ENCODE data around the gene NID1. TPM values are rescaled to one million over a fixed set of nuclear protein-coding genes. Genes with fewer than 3 reads are reported as not detected.
"Not testable (repeated sequence)": the region's sequence is repeated elsewhere in the genome, so short reads cannot be mapped to it uniquely, and the experiment has no call there.

NID1 gene
- total and polyA plus RNA-seq, 2 experiments from 2014 or later, result 77.7 to 82.0 TPM

DNA sequence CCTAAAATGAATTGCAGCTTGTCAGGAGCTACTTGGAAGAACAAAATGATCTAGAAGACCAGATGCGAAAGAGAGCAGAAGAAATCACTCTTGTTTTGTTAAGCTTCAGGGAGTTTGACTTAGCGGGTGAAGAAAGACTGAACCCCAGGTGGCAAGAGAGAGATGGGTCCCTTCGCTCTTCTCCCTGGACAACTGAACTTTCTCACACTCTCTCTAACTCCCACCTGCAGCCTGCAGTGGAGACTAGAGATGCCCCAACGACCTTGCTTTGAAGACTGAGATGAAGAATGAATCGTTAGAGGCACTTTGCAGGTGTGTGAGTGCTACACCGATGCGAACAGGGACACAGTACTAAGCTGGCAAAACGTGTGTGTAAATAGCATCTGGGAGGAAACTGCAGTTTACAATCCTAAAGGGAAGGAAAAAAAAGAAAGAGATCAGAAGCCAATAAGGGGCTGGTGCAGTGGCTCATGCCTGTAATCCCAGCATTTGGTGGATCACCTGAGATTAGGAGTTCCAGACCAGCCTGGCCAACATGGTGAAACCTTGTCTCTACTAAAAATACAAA lies 133.6 kb downstream of the NID1 start:
- Histone ChIP-seq H2AFZ (no peak overlapping the region), H3K27me3 (replicated peaks; ENCODE audit: insufficient read depth) (no peaks in the 10 kb centered on the region), H3K4me3 (no peak overlapping the region), H3K9me3 (ENCODE audit: low read depth) (no peaks in the 10 kb centered on the region), H3K9ac (no peak overlapping the region), H3K27ac (no peak overlapping the region), H3K79me2 (ENCODE audit: insufficient read depth) (no peaks in the 10 kb centered on the region), H3K9me2 (ENCODE audit: insufficient read depth) (no peaks in the 10 kb centered on the region), H3K4me2 (ENCODE audit: unreplicated experiment) (no peak overlapping the region), H3F3A (ENCODE audit: insufficient read depth) (0 out of 2 replicates have a peak, but pooled peaks cover 4% of the 10 kb centered on the region), H3K36me3 (ENCODE audit: low read depth) (no peaks in the 10 kb centered on the region), H4K20me1 (ENCODE audit: insufficient read depth) (no peaks in the 10 kb centered on the region), H3K4me1 (ENCODE audit: insufficient read depth) (no peaks in the 10 kb centered on the region)
- DNase-seq, result no peak
- TF ChIP-seq EZH2 (IDR thresholded peaks at IDR 0.05; ENCODE audit: insufficient read depth, poor library complexity, severe bottlenecking), result no peak
- TF ChIP-seq EZH2phosphoT487 (IDR thresholded peaks at IDR 0.05; ENCODE audit: insufficient read depth, low read depth), result no peak
- in situ Hi-C loops (cut with MboI), result no loop called here
- 66 to 69% methylated on average over 8 of the region's 8 CpGs for WGBS, 2 experiments (ENCODE audit: low coverage in 1 of 2, low lambda C conversion rate in 2 of 2, missing lambda C conversion rate in 2 of 2)

DNA sequence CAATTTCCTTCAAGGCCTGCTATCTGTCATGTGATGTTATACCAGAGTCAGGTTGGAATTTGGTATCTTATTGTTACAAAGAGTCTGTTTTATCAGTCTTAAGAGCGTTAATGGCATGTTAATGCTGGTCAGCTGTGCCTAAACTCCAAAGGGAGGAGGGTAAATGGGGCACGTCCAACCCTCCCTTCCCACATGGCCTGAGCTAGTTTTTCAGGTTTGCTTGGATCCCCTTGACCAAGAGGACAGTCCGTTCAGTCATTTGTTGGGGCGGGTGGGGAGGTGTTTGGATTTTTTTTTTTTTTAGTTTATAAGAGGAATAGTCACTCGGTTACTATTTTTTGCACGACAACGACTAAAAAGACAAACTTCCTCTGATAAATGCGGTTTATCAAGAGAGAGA lies 134.3 kb downstream of the NID1 start:
- H3K4me3 ChIP-seq, result no peak overlapping the region
- H3K27ac ChIP-seq, result no peak overlapping the region
- no peak overlapping the region for H3K4me2 ChIP-seq (ENCODE audit: unreplicated experiment)
- H3K79me2 ChIP-seq (ENCODE audit: insufficient read depth), result no peaks in the 10 kb centered on the region
- 0 out of 2 replicates have a peak, but pooled peaks cover 4% of the 10 kb centered on the region for H3F3A ChIP-seq (ENCODE audit: insufficient read depth)
- no peaks in the 10 kb centered on the region for H3K27me3 ChIP-seq (replicated peaks; ENCODE audit: insufficient read depth)
- no peaks in the 10 kb centered on the region for H4K20me1 ChIP-seq (ENCODE audit: insufficient read depth)
- no peaks in the 10 kb centered on the region for H3K4me1 ChIP-seq (ENCODE audit: insufficient read depth)
- in situ Hi-C loops (cut with MboI), result no loop called here
- H3K9me2 ChIP-seq (ENCODE audit: insufficient read depth), result no peaks in the 10 kb centered on the region
- H3K9ac ChIP-seq, result no peak overlapping the region
- no peaks in the 10 kb centered on the region for H3K36me3 ChIP-seq (ENCODE audit: low read depth)
- no peak for TF ChIP-seq EZH2 (IDR thresholded peaks at IDR 0.05; ENCODE audit: insufficient read depth, poor library complexity, severe bottlenecking)
- no peak for TF ChIP-seq EZH2phosphoT487 (IDR thresholded peaks at IDR 0.05; ENCODE audit: insufficient read depth, low read depth)
- H3K9me3 ChIP-seq (ENCODE audit: low read depth), result no peaks in the 10 kb centered on the region
- no peak overlapping the region for H2AFZ ChIP-seq
- 83 to 89% methylated on average over 8 of the region's 8 CpGs for WGBS, 2 experiments (ENCODE audit: low coverage in 1 of 2, low lambda C conversion rate in 2 of 2, missing lambda C conversion rate in 2 of 2)
- DNase-seq, result no peak

DNA sequence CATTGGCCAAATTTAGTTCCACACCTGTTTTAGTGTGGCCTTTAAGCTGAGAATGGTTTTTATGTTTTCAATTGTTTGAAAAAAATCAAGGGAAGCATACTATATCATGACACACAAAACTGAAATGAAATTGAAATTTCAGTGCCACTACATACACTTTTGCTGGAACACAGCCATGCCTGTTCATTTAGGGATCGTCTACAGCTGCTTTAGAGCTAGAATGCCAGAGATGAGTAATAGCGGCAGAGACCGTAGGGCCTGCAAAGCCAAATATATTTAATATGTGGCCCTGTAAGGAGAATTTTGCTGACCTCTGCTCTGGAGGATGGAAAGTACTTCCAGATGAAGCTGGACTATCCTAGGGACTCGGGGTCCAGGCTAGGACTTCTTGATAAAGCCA lies 135.7 kb downstream of the NID1 start:
- H2AFZ ChIP-seq, result no peak overlapping the region

DNA sequence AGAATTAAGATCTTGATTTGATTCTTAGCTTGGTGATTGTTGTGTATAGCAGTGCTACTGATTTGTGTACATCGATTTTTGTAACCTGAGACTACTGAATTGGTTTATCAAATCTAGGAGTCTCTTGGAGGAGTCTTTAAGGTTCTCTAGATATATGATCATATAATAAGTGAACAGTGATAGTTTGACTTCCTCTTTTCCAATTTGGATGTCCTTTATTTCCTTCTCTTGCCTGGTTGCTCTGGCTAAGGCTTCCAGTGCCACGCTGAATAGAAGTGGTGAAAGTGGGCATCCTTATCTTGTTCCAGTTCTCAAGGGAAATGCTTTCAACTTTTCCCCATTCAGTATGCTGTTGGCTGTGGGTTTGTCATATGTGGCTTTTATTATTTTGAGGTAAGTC lies 136.7 kb downstream of the NID1 start:
- Histone ChIP-seq H3K9ac (no peak overlapping the region), H3K79me2 (ENCODE audit: insufficient read depth) (no peaks in the 10 kb centered on the region), H3K9me2 (ENCODE audit: insufficient read depth) (no peaks in the 10 kb centered on the region), H2AFZ (no peak overlapping the region), H3K4me3 (no peak overlapping the region), H3K9me3 (ENCODE audit: low read depth) (no peaks in the 10 kb centered on the region), H3K27me3 (replicated peaks; ENCODE audit: insufficient read depth) (no peaks in the 10 kb centered on the region), H3F3A (ENCODE audit: insufficient read depth) (0 out of 2 replicates have a peak, but pooled peaks cover 4% of the 10 kb centered on the region), H3K27ac (no peak overlapping the region), H4K20me1 (ENCODE audit: insufficient read depth) (no peaks in the 10 kb centered on the region), H3K36me3 (ENCODE audit: low read depth) (no peaks in the 10 kb centered on the region), H3K4me1 (ENCODE audit: insufficient read depth) (0 out of 2 replicates have a peak, but pooled peaks cover 6% of the 10 kb centered on the region), H3K4me2 (ENCODE audit: unreplicated experiment) (no peak overlapping the region)
- in situ Hi-C loops (cut with MboI), result no loop called here
- 92 to 95% methylated on average over 2 of the region's 2 CpGs for WGBS, 2 experiments (ENCODE audit: low coverage in 1 of 2, low lambda C conversion rate in 2 of 2, missing lambda C conversion rate in 2 of 2)
- no peak for TF ChIP-seq EZH2phosphoT487 (IDR thresholded peaks at IDR 0.05; ENCODE audit: insufficient read depth, low read depth)
- no peak for TF ChIP-seq EZH2 (IDR thresholded peaks at IDR 0.05; ENCODE audit: insufficient read depth, poor library complexity, severe bottlenecking)
- DNase-seq, result no peak

More for the DNA sequence above, 135.7 kb downstream of the NID1 start:
- H3K9me2 ChIP-seq (ENCODE audit: insufficient read depth), result no peaks in the 10 kb centered on the region
- no peaks in the 10 kb centered on the region for H3K36me3 ChIP-seq (ENCODE audit: low read depth)
- no peaks in the 10 kb centered on the region for H3K4me1 ChIP-seq (ENCODE audit: insufficient read depth)
- H3K4me3 ChIP-seq, result no peak overlapping the region
- no peak overlapping the region for H3K4me2 ChIP-seq (ENCODE audit: unreplicated experiment)
- no peak overlapping the region for H3K9ac ChIP-seq
- 71 to 79% methylated on average over 4 of the region's 4 CpGs for WGBS, 2 experiments (ENCODE audit: low coverage in 1 of 2, low lambda C conversion rate in 2 of 2, missing lambda C conversion rate in 2 of 2)
- no peaks in the 10 kb centered on the region for H3K79me2 ChIP-seq (ENCODE audit: insufficient read depth)
- H4K20me1 ChIP-seq (ENCODE audit: insufficient read depth), result no peaks in the 10 kb centered on the region
- no peaks in the 10 kb centered on the region for H3K27me3 ChIP-seq (replicated peaks; ENCODE audit: insufficient read depth)
- TF ChIP-seq EZH2phosphoT487 (IDR thresholded peaks at IDR 0.05; ENCODE audit: insufficient read depth, low read depth) (no peak), EZH2 (IDR thresholded peaks at IDR 0.05; ENCODE audit: insufficient read depth, poor library complexity, severe bottlenecking) (no peak)
- no peak overlapping the region for H3K27ac ChIP-seq
- no peak for DNase-seq
- H3F3A ChIP-seq (ENCODE audit: insufficient read depth), result 0 out of 2 replicates have a peak, but pooled peaks cover 4% of the 10 kb centered on the region
- no peaks in the 10 kb centered on the region for H3K9me3 ChIP-seq (ENCODE audit: low read depth)
- in situ Hi-C loops (cut with MboI), result no loop called here

DNA sequence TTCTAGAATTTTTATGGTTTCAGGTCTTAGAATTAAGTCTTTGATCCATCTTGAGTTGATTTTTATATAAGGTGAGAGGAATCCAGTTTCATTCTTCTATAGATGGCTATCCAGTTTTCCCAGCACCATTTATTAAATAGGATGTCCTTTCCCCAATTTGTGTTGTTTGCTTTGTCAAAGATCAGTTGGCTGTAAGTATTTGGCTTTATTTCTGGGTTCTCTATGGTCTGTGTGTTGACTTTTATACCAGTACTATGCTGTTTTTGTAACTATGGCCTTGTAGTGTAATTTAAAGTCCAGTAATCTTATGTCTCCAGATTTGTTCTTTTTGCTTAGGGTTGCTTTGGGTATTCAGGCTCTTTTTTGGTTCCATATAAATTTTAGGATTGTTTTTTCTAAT lies 137.3 kb downstream of the NID1 start:
- H3F3A ChIP-seq (ENCODE audit: insufficient read depth); H3K4me1 ChIP-seq (ENCODE audit: insufficient read depth); H3K27me3 ChIP-seq (replicated peaks; ENCODE audit: insufficient read depth); H2AFZ ChIP-seq; H3K79me2 ChIP-seq (ENCODE audit: insufficient read depth); H3K4me3 ChIP-seq; H4K20me1 ChIP-seq (ENCODE audit: insufficient read depth); H3K27ac ChIP-seq; H3K9me3 ChIP-seq (ENCODE audit: low read depth); in situ Hi-C loops (cut with MboI); H3K36me3 ChIP-seq (ENCODE audit: low read depth); H3K9ac ChIP-seq; DNase-seq; H3K4me2 ChIP-seq (ENCODE audit: unreplicated experiment); H3K9me2 ChIP-seq (ENCODE audit: insufficient read depth): not testable (repeated sequence)

Small RNA genes within 50 kb of the gene (small RNA-seq; reads per million reads assigned to genes)
- gene RF00019 (ENCODE audit: low read depth, low replicate concordance), result not detected

Other genes with a start within 250 kb of the NID1 start
- 5.9 and 9.0 TPM in 2 replicates for gene LYST, start 198.2 kb downstream of the NID1 start, total RNA-seq (2014; rRNA removed; shearing (Covaris generic))
- gene LYST, start 198.2 kb downstream of the NID1 start, polyA plus RNA-seq (2016; fragmentation: Nextera tagmentation; extraction: Ambion mirVana), result 3.7 and 5.1 TPM in 2 replicates
- 20.0 and 26.0 TPM in 2 replicates for gene GPR137B, start 77.4 kb upstream of the NID1 start, total RNA-seq (2014; rRNA removed; shearing (Covaris generic))
- 30.0 and 30.6 TPM in 2 replicates for gene GPR137B, start 77.4 kb upstream of the NID1 start, polyA plus RNA-seq (2016; fragmentation: Nextera tagmentation; extraction: Ambion mirVana)
- gene ERO1B, start 216.9 kb upstream of the NID1 start, total RNA-seq (2014; rRNA removed; shearing (Covaris generic)), result 1.9 and 2.3 TPM in 2 replicates
- gene ERO1B, start 216.9 kb upstream of the NID1 start, polyA plus RNA-seq (2016; fragmentation: Nextera tagmentation; extraction: Ambion mirVana), result 1.4 and 1.7 TPM in 2 replicates